ENCODE data around the gene VASP. TPM values are rescaled to one million over a fixed set of nuclear protein-coding genes. Genes with fewer than 3 reads are reported as not detected.

VASP gene
- total RNA-seq, 4 donors from 2014 or later, result 140 to 246 (median 167) TPM

GRCh38 chr19:45470762-45471081, 36.6 kb upstream of the VASP start:
- H3K27me3 ChIP-seq, result no peaks in the 10 kb centered on the region
- H3K36me3 ChIP-seq, result no peaks in the 10 kb centered on the region
- 82 to 89% methylated on average over 2 to 7 of the region's 15 CpGs for WGBS, 2 donors (ENCODE audit: low coverage in 1 of 2)
- H3K27ac ChIP-seq, result peak overlapping the region in 1 of 4 donors; percentile 93
- TF ChIP-seq POLR2A (IDR thresholded peaks at IDR 0.05), result no peak
- no peak for TF ChIP-seq EP300 (IDR thresholded peaks at IDR 0.05)
- no peak for TF ChIP-seq POLR2AphosphoS5 (IDR thresholded peaks at IDR 0.05)
- TF ChIP-seq, protein P1, sequence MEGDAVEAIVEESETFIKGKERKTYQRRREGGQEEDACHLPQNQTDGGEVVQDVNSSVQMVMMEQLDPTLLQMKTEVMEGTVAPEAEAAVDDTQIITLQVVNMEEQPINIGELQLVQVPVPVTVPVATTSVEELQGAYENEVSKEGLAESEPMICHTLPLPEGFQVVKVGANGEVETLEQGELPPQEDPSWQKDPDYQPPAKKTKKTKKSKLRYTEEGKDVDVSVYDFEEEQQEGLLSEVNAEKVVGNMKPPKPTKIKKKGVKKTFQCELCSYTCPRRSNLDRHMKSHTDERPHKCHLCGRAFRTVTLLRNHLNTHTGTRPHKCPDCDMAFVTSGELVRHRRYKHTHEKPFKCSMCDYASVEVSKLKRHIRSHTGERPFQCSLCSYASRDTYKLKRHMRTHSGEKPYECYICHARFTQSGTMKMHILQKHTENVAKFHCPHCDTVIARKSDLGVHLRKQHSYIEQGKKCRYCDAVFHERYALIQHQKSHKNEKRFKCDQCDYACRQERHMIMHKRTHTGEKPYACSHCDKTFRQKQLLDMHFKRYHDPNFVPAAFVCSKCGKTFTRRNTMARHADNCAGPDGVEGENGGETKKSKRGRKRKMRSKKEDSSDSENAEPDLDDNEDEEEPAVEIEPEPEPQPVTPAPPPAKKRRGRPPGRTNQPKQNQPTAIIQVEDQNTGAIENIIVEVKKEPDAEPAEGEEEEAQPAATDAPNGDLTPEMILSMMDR (IDR thresholded peaks at IDR 0.05), result no peak
- ATAC-seq, result no peak
- no peak overlapping the region for H3K4me3 ChIP-seq
- no peaks in the 10 kb centered on the region for H3K9me3 ChIP-seq
- peaks cover 2 to 37% (median 16%) of the 10 kb centered on the region in 3 donors for H3K4me1 ChIP-seq

DNA sequence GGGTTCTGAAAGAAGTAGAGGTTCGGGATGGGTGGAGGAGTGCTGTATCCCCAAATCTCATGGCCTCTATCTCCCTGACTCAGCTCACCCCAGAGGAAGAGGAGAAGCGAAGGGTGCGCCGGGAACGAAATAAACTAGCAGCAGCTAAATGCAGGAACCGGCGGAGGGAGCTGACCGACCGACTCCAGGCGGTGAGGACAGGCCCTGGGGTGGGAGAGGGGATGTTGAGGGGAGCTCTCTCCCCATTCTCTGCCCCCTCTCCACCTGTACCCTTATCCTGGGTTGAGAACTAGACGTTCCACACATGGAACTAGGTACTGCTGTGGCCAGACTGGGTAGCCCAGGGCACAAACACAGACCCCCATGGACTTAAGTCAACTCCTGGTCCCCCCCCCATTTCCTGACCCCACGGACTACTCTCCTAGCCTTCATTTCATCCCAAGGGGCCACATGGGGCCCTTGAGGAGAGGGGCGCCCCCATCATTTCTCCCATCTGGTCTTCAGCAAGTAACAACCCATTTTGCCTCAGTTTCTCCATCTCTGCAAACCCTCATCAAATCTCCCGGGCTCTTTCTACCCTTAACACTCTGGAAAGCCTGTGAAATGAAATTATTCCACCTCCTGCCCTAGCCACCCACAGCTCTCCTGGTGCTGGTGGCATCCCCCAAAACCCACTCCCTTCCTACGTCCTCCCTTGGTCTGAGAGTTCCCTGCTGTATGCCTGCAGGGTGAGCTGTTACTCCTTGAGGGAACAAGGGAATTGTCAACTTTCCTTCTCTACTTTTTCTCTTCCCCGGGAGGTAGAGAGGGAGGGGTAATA, 36.0 kb upstream of the VASP start:
- H3K4me3 ChIP-seq, result no peak overlapping the region
- no peaks in the 10 kb centered on the region for H3K27me3 ChIP-seq
- H3K27ac ChIP-seq, result peak overlapping the region in 1 of 4 donors; percentile 93
- H3K4me1 ChIP-seq, result peaks cover 2 to 37% (median 16%) of the 10 kb centered on the region in 3 donors
- ATAC-seq, result no peak
- WGBS, 2 donors (ENCODE audit: low coverage in 1 of 2), result 82 to 92% methylated on average over 2 to 13 of the region's 16 CpGs
- no peak for TF ChIP-seq POLR2A (IDR thresholded peaks at IDR 0.05)
- TF ChIP-seq POLR2AphosphoS5 (IDR thresholded peaks at IDR 0.05), result no peak
- no peak for TF ChIP-seq EP300 (IDR thresholded peaks at IDR 0.05)
- TF ChIP-seq, protein P1 (IDR thresholded peaks at IDR 0.05), result no peak
- H3K36me3 ChIP-seq, result no peaks in the 10 kb centered on the region
- H3K9me3 ChIP-seq, result no peaks in the 10 kb centered on the region

- ATAC-seq, result no peak
- Histone ChIP-seq H3K27ac (no peak overlapping the region), H3K27me3 (no peaks in the 10 kb centered on the region), H3K36me3 (no peaks in the 10 kb centered on the region), H3K9me3 (no peaks in the 10 kb centered on the region), H3K4me1 (peaks cover 2 to 33% (median 16%) of the 10 kb centered on the region in 3 donors), H3K4me3 (no peak overlapping the region)
- no peak for TF ChIP-seq POLR2A (IDR thresholded peaks at IDR 0.05)
- TF ChIP-seq, protein P1 (IDR thresholded peaks at IDR 0.05), result no peak
- TF ChIP-seq POLR2AphosphoS5 (IDR thresholded peaks at IDR 0.05), result no peak
- no peak for TF ChIP-seq EP300 (IDR thresholded peaks at IDR 0.05)
- WGBS, 2 donors (ENCODE audit: low coverage in 1 of 2), result 58 to 82% methylated on average over 2 to 4 of the region's 7 CpGs
Measured at GRCh38 chr19:45471931-45472562, 35.2 kb upstream of the VASP start.

DNA sequence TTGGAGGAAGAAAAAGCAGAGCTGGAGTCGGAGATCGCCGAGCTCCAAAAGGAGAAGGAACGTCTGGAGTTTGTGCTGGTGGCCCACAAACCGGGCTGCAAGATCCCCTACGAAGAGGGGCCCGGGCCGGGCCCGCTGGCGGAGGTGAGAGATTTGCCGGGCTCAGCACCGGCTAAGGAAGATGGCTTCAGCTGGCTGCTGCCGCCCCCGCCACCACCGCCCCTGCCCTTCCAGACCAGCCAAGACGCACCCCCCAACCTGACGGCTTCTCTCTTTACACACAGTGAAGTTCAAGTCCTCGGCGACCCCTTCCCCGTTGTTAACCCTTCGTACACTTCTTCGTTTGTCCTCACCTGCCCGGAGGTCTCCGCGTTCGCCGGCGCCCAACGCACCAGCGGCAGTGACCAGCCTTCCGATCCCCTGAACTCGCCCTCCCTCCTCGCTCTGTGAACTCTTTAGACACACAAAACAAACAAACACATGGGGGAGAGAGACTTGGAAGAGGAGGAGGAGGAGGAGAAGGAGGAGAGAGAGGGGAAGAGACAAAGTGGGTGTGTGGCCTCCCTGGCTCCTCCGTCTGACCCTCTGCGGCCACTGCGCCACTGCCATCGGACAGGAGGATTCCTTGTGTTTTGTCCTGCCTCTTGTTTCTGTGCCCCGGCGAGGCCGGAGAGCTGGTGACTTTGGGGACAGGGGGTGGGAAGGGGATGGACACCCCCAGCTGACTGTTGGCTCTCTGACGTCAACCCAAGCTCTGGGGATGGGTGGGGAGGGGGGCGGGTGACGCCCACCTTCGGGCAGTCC, 34.5 kb upstream of the VASP start:
- no peak overlapping the region for H3K27ac ChIP-seq

More for the DNA sequence above, 34.5 kb upstream of the VASP start:
- TF ChIP-seq POLR2AphosphoS5 (IDR thresholded peaks at IDR 0.05) (peak; percentile 50), EP300 (IDR thresholded peaks at IDR 0.05) (no peak), POLR2A (IDR thresholded peaks at IDR 0.05) (no peak)
- TF ChIP-seq, protein P1 (IDR thresholded peaks at IDR 0.05), result no peak
- Histone ChIP-seq H3K36me3 (no peaks in the 10 kb centered on the region), H3K27me3 (no peaks in the 10 kb centered on the region), H3K4me1 (peaks cover 2 to 37% (median 16%) of the 10 kb centered on the region in 3 donors), H3K4me3 (no peak overlapping the region), H3K9me3 (no peaks in the 10 kb centered on the region)
- ATAC-seq, result no peak
- WGBS, 2 donors (ENCODE audit: low coverage in 1 of 2), result 48 to 61% methylated on average over 10 to 15 of the region's 44 CpGs

Data from gastroesophageal sphincter (tissue), 4 donors.